ENCODE data around the gene SUGCT. TPM values are rescaled to one million over a fixed set of nuclear protein-coding genes. Genes with fewer than 3 reads are reported as not detected.
A peak's percentile ranks its signal among the peaks of the same experiment; 100 is the strongest.

Gene SUGCT
- total RNA-seq, 1 experiment from 2014 or later, result 2.1 TPM

- peak; percentile 80 for DNase-seq (ENCODE audit: low spot score)
These were observed 538.5 kb downstream of the SUGCT start for GRCh38 chr7:40673285-40673684.

DNA sequence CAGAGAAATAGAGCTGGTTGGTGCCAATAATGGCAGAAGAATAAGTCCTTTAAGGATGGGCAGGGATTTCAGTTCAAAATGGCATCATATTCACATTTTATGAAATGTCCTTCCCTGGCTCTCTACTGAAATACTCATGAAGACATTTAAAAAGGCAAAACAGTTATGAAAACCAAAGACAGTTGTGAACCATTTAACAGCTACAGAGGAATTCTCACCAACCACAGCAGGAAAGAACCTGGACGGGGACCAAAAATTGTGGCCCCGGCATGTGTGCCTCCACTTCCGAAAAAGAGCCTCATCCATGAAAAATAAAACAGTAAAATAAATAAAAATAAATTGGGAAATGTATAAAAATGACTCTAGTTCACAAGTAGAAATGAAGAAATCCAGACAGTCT, 539.5 kb downstream of the SUGCT start:
- DNase-seq (ENCODE audit: low spot score), result no peak

DNA sequence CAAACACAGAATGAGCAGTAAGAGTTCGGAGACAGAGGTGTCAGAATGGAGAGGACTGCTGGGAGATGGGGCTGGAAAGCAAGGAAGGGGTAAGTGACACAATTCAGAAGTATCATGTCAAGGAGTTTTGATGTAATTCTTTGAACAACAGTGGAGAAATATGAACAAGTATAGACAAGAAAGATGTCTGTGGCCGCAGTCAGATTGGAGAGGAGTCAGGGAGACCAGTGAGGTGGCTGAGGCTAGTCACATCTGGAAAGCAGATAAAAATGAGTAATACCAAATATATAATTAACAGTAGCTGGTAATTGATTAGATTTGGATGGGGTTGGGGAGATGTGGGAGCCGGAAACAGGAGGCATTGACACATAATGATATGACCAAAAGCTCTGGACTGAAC, 540.9 kb downstream of the SUGCT start:
- no peak for DNase-seq (ENCODE audit: low spot score)

DNA sequence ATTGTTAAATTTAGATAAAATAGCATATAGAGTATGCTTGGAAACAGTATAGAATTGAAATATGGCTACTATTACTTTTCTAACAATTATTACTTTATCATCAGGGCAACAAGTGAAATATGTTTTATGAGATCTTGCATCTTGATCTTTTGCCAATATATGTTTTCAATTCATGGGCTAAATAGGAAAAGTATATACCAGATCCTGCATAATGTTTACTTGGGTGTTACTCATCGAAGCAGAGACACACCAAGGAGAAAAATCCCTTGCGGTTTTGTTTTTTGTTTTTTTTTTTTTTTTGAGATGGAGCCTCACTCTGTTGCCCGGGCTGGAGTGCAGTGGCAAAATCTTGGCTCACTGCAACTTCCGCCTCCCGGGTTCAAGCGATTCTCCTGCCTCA, 541.4 kb downstream of the SUGCT start:
- no peak for DNase-seq (ENCODE audit: low spot score)

DNA sequence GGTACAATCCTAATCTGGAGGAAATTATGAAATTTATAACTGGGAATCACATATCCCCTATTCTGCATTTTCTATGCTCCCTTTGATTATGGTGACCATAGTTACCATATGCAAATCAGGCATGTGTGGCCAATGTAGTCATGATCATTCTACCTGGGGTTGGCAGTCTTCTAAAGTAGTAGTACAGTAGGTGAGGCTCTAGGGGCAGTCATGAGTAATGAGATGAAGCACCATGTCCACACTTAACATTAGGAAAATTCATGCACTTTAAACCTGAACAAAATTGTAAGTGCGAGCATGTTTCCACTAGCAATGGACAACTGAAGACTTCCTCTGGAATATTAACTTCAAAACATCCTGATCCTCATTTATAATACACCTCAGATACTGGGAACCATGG, 545.9 kb downstream of the SUGCT start:
- DNase-seq (ENCODE audit: low spot score), result peak; percentile 63

- DNase-seq (ENCODE audit: low spot score), result no peak
These were observed 547.9 kb downstream of the SUGCT start for GRCh38 chr7:40682696-40683095.

DNA sequence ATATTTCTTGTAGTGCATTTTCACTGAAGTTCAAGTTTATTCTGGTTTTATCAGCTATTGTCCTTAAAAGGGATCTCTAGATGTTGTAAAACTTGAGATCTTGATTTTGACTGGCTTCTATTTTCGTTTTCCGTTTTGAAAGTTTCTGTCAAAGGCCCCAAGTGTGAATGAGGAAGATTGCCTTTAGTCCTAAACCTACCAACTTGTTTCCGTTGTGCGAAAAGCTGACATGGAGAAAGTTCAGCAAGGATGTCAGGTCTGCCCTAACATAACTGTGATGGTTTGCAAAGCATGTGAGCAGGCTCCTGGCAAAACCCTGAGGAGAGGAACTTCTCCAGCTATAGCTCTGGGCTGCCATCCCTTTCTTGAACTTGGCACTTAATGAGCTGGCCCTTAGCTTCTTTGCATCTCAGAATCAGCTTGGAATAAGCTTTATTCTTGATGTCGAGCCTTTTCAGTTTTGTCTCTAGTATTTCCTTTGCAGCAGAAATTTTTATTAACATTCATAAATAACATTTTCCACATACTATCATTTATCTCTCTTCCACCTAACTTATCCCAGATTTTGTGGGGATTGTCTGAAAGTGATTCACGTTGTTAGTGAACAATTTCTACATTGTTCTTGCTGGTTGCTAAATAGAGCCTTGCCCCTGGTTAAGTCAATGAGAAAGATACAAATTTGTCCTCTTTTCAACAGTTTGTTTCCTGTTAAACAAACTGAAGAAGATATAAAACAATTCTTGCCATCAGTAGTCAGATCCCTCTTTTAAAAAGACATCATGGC, 559.4 kb downstream of the SUGCT start:
- no peak for DNase-seq (ENCODE audit: low spot score)

- DNase-seq (ENCODE audit: low spot score), result no peak
These were observed 560.2 kb downstream of the SUGCT start for GRCh38 chr7:40694991-40695390.

DNA sequence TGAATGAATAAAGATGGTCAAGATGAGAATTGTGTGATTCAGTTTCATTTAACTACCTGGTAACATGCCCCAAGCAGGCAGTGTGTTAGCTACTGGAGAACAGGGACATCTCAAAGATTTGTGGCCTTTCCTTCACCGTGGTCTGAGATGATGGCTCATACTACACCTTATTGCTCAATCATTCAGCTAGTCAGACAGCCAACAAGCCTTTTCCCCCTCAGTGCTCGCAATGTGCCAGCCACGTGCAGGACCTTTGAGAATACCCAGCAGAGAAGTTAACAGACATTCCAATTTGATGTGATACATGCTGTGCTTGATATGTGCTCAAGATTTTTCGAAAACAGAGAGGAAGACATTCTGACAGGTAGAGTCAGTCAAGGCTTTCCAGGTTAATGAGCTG, 562.8 kb downstream of the SUGCT start:
- DNase-seq (ENCODE audit: low spot score), result no peak

GRCh38 chr7:40698214-40698920, 563.6 kb downstream of the SUGCT start:
- DNase-seq (ENCODE audit: low spot score), result no peak

GRCh38 chr7:40698921-40699260, 564.1 kb downstream of the SUGCT start:
- DNase-seq (ENCODE audit: low spot score), result no peak

DNA sequence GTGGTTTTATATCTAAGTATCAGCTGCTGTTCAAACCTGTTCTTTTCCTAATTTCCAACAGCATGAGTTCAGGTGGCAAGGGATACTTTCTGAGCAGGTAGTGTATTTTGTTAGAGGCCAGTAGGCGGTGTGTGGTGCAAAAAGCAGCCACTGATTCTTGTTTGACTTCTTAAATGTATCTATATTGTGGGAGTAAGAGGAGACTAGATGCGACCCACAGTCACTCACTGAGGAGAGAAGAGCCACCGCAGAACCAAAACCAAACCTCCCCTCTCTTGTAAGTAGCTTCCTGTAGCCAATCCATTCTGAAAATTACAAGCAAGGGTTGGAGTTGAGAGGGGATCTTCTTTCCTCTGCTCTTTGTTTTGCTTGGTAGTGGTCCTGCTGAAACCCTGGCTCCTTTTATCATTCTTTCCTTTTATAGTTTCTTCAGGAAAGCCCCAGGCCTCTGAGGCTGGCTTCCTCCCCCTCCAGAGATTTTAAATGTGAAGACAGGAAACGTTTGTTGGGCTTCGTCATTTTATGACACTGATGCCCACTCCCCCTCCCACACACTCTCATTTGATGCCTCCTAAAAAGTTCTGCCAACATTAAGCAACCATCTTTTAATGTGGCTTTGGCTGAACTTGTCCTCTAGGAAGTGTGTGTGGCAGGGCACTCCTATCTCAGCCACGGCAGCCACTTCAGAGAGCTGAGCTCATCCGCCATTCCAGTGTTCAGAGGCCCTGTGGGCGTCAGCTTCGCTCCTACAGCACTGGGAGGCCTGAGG, 566.0 kb downstream of the SUGCT start:
- peak; percentile 80 for DNase-seq (ENCODE audit: low spot score)

GRCh38 chr7:40701836-40702551, 567.2 kb downstream of the SUGCT start:
- no peak for DNase-seq (ENCODE audit: low spot score)

DNA sequence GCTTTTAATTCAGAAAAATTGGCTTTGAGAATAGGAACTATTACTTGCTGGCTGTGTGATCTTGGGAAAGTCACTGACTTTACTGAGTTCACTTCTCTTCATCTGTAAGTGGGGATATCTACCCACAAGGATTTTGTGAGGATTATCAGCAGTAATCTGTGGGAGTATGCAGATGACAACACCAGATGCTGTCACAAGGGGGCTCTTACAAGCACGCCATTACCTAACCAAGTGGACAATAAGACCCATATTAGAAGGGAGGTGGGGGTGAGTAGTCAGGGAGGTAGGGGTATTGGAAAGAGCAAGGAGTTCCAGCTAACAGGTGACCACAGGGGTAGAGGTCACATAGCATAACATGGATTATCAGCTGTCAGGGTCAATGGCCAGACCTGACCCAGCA, 569.4 kb downstream of the SUGCT start:
- no peak for DNase-seq (ENCODE audit: low spot score)

DNA sequence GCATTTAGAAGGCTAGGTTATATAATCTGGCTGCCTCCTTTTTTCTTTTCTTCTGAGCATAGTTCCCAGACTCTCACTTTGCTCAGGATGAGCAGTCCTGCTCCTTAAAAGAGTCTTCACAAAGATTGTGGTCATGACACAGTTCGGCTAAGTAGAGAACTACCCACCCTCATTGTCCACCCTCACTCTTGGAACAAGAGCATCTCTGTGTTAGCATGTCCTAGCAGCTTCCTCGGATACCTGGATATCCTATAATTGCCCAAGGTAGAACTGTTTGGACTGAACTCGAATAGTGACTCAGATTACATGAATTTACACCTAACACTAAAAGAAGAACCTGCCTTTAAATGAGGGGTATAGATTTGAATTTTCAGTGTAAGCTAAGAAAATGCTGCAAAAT, 572.0 kb downstream of the SUGCT start:
- DNase-seq (ENCODE audit: low spot score), result no peak

GRCh38 chr7:40709062-40709964, 574.5 kb downstream of the SUGCT start:
- no peak for DNase-seq (ENCODE audit: low spot score)

DNA sequence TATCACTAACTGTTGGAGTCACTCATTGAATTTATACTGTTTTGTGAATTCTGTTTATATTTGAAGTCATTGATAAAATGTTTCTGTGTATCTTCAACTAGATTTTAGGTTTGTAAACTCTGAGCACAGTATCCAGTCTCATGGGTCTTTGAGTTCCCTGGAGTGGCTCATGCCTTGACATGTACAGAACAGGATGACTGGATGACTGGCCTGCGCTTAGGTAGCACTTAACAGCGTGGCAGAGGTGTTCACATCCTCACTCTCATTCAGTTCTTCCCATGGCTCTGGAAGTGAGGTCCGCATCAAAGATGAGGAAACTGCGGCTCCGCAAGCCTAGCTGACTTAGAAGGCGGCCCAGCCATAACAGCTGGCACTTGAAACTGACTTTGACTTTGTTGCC, 576.9 kb downstream of the SUGCT start:
- DNase-seq (ENCODE audit: low spot score), result no peak

GRCh38 chr7:40714363-40715052, 579.7 kb downstream of the SUGCT start:
- DNase-seq (ENCODE audit: low spot score), result no peak

GRCh38 chr7:40715053-40715430, 580.2 kb downstream of the SUGCT start:
- DNase-seq (ENCODE audit: low spot score), result no peak

DNA sequence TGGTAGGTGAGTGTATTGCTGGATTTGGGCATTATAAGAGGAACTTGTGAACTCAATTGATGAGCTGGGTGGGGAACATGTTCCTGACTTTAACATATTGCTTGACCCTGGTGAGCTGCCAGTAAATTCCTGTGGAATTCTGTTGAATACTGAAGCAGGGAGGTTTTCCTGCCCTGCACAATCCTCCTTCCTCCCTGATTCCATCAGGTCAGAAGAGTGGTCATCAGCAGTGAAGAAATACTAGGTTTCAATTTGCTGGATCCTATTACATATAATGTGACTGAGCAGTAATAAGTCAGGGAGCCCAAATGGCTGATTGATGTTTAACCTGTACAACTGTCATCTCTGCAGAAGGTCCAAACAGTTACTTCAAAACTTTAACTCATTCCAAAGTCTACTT, 581.2 kb downstream of the SUGCT start:
- DNase-seq (ENCODE audit: low spot score), result no peak

Data from H4 (cell line).